Loucy (cell line): ENCODE measurements around the gene GOLGA6L6.
"Not testable (repeated sequence)": the region's sequence is repeated elsewhere in the genome, so short reads cannot be mapped to it uniquely, and the experiment has no call there.

Experiments
- H2AFZ ChIP-seq: fragments of 200-600 bp; sonication (generic); 2 replicates; pipeline ENCODE4 v1.6.0; 2016; ENCODE audit warnings: antibody characterized with exemption, mild to moderate bottlenecking, low read length, moderate library complexity
- H3F3A ChIP-seq: fragments of 200-600 bp; 2 replicates; pipeline ENCODE4 v1.6.0; 2016; ENCODE audit warnings: antibody characterized with exemption, low read depth, mild to moderate bottlenecking
- H3K27me3 ChIP-seq: fragments of 200-600 bp; sonication (generic); 2 replicates; pipeline ENCODE4 v1.6.1; 2014; ENCODE audit warnings: low read length, mild to moderate bottlenecking; ENCODE audit not compliant: insufficient read depth, poor library complexity, severe bottlenecking
- H3K36me3 ChIP-seq: fragments of 200-600 bp; sonication (generic); 2 replicates; pipeline ENCODE4 v1.6.1; 2016; ENCODE audit warnings: low read length; ENCODE audit not compliant: insufficient read depth
- H3K4me1 ChIP-seq: fragments of 200-600 bp; sonication (generic); 2 replicates; pipeline ENCODE4 v1.5.1; 2014; ENCODE audit warnings: low read length, mild to moderate bottlenecking; ENCODE audit not compliant: insufficient read depth, poor library complexity, severe bottlenecking
- H3K4me2 ChIP-seq: fragments of 200-600 bp; sonication (generic); 2 replicates; pipeline ENCODE4 v1.6.0; 2014; ENCODE audit warnings: antibody characterized with exemption, low read length, low read depth, mild to moderate bottlenecking; ENCODE audit not compliant: poor library complexity, severe bottlenecking
- H3K4me3 ChIP-seq: fragments of 200-600 bp; sonication (generic); 2 replicates; pipeline ENCODE4 v1.5.1; 2014; ENCODE audit warnings: low read length, mild to moderate bottlenecking, mixed read lengths; ENCODE audit not compliant: poor library complexity, severe bottlenecking
- H3K79me2 ChIP-seq: fragments of 200-600 bp; sonication (generic); 2 replicates; pipeline ENCODE4 v1.6.1; 2014; ENCODE audit warnings: low read length; ENCODE audit not compliant: insufficient read depth
- H3K9ac ChIP-seq: fragments of 200-600 bp; sonication (generic); 2 replicates; pipeline ENCODE4 v1.6.0; 2014; ENCODE audit warnings: mild to moderate bottlenecking, low read depth, low read length, moderate library complexity; ENCODE audit not compliant: poor library complexity, severe bottlenecking
- H3K9me2 ChIP-seq: fragments of 200-600 bp; sonication (generic); replicated peaks from 2 replicates; pipeline ENCODE4 v1.6.1; 2016; ENCODE audit warnings: low read depth, low read length, mixed read lengths
- H3K9me3 ChIP-seq: fragments of 200-600 bp; sonication (generic); 2 replicates; pipeline ENCODE4 v1.6.1; 2014; ENCODE audit warnings: mild to moderate bottlenecking, antibody characterized with exemption, low read length, low read depth; ENCODE audit not compliant: insufficient read depth
- H4K20me1 ChIP-seq: fragments of 200-600 bp; sonication (generic); 2 replicates; pipeline ENCODE4 v1.6.0; 2014; ENCODE audit warnings: antibody characterized with exemption, low read length, mild to moderate bottlenecking; ENCODE audit not compliant: insufficient read depth, poor library complexity, severe bottlenecking

The GOLGA6L6 gene

GRCh38 chr15:20541700-20542099 lies at the start of gene GOLGA6L6:
Gene GOLGA6L6 (minus strand): TSS chr15:20541800. CDS start chr15:20541709, 91 bp downstream.
- H3K4me1 ChIP-seq, H3K79me2 ChIP-seq, H3K4me2 ChIP-seq, H3K9me2 ChIP-seq, H3K9me3 ChIP-seq, H4K20me1 ChIP-seq, H3K27me3 ChIP-seq, H3F3A ChIP-seq, H3K4me3 ChIP-seq, H3K9ac ChIP-seq, H2AFZ ChIP-seq, H3K36me3 ChIP-seq: not testable (repeated sequence)

- not testable (repeated sequence) for H3K9me2 ChIP-seq, H4K20me1 ChIP-seq, H3K9ac ChIP-seq, H3K79me2 ChIP-seq, H2AFZ ChIP-seq, H3K4me1 ChIP-seq, H3K36me3 ChIP-seq, H3K9me3 ChIP-seq, H3K4me2 ChIP-seq, H3K4me3 ChIP-seq, H3F3A ChIP-seq, H3K27me3 ChIP-seq
Measured at GRCh38 chr15:20590069-20590468, 48.5 kb upstream of the GOLGA6L6 start.

GRCh38 chr15:20586821-20587220 lies 45.2 kb upstream of the GOLGA6L6 start:
- H3K79me2 ChIP-seq, H3K36me3 ChIP-seq, H3K4me1 ChIP-seq, H3K4me2 ChIP-seq, H3K27me3 ChIP-seq, H3K4me3 ChIP-seq, H4K20me1 ChIP-seq, H3K9ac ChIP-seq, H3F3A ChIP-seq, H3K9me3 ChIP-seq, H3K9me2 ChIP-seq, H2AFZ ChIP-seq: not testable (repeated sequence)

GRCh38 chr15:20582726-20583115 lies 41.1 kb upstream of the GOLGA6L6 start:
- not testable (repeated sequence) for H3K36me3 ChIP-seq, H3K79me2 ChIP-seq, H3K27me3 ChIP-seq

GRCh38 chr15:20582109-20582725 lies 40.6 kb upstream of the GOLGA6L6 start:
- H3K27me3 ChIP-seq, H3K9me2 ChIP-seq, H4K20me1 ChIP-seq, H3K4me2 ChIP-seq, H2AFZ ChIP-seq, H3K9me3 ChIP-seq, H3K4me1 ChIP-seq, H3K36me3 ChIP-seq, H3K9ac ChIP-seq, H3F3A ChIP-seq, H3K4me3 ChIP-seq, H3K79me2 ChIP-seq: not testable (repeated sequence)

More at GRCh38 chr15:20582726-20583115, 41.1 kb upstream of the GOLGA6L6 start:
- not testable (repeated sequence) for H3F3A ChIP-seq, H3K4me1 ChIP-seq, H4K20me1 ChIP-seq, H2AFZ ChIP-seq, H3K4me2 ChIP-seq, H3K9ac ChIP-seq, H3K9me3 ChIP-seq, H3K4me3 ChIP-seq, H3K9me2 ChIP-seq

GRCh38 chr15:20581261-20582108 lies 39.9 kb upstream of the GOLGA6L6 start:
- H3K27me3 ChIP-seq = not testable (repeated sequence)

GRCh38 chr15:20579662-20580061 lies 38.1 kb upstream of the GOLGA6L6 start:
- not testable (repeated sequence) for H2AFZ ChIP-seq, H3K9ac ChIP-seq, H3K4me1 ChIP-seq, H3F3A ChIP-seq, H3K36me3 ChIP-seq, H3K9me3 ChIP-seq, H3K79me2 ChIP-seq, H3K9me2 ChIP-seq, H4K20me1 ChIP-seq, H3K4me2 ChIP-seq, H3K27me3 ChIP-seq, H3K4me3 ChIP-seq

More at GRCh38 chr15:20581261-20582108, 39.9 kb upstream of the GOLGA6L6 start:
- not testable (repeated sequence) for H3K36me3 ChIP-seq, H3K9me3 ChIP-seq, H3K79me2 ChIP-seq, H3F3A ChIP-seq, H2AFZ ChIP-seq, H3K4me3 ChIP-seq, H4K20me1 ChIP-seq, H3K4me1 ChIP-seq, H3K9ac ChIP-seq, H3K4me2 ChIP-seq, H3K9me2 ChIP-seq
